Ammon's horn (tissue), 1 donor: Measurements from ENCODE around the gene CPA1.
A peak's percentile ranks its signal among the peaks of the same experiment; 100 is the strongest.
"Not testable (repeated sequence)": the region's sequence is repeated elsewhere in the genome, so short reads cannot be mapped to it uniquely, and the experiment has no call there.

Experiments used
- DNase-seq: peaks from one replicate; pipeline ENCODE4 v3.0.0-alpha.2; 2016; ENCODE audit warnings: low spot score

CPA1 gene

GRCh38 chr7:130372402-130373165, 7.7 kb upstream of the CPA1 start:
- DNase-seq = no peak

GRCh38 chr7:130374507-130374906, 5.8 kb upstream of the CPA1 start:
- DNase-seq = no peak

GRCh38 chr7:130376461-130376860, 3.8 kb upstream of the CPA1 start:
- not testable (repeated sequence) for DNase-seq

GRCh38 chr7:130377178-130377577, 3.1 kb upstream of the CPA1 start:
- peak; percentile 56 for DNase-seq

- no peak for DNase-seq
These were observed 1.3 kb upstream of the CPA1 start for GRCh38 chr7:130379019-130379418.

- DNase-seq = no peak
These were observed 768 bp upstream of the CPA1 start for GRCh38 chr7:130379532-130379920.

- DNase-seq = no peak
These were observed 664 bp downstream of the CPA1 start for GRCh38 chr7:130380861-130381455.

- DNase-seq = no peak
These were observed 1.4 kb downstream of the CPA1 start for GRCh38 chr7:130381468-130382312.

GRCh38 chr7:130383187-130383980, 3.1 kb downstream of the CPA1 start:
- DNase-seq = no peak

- DNase-seq = no peak
These were observed 4.1 kb downstream of the CPA1 start for GRCh38 chr7:130384371-130384801.

GRCh38 chr7:130384841-130385599, 4.7 kb downstream of the CPA1 start:
- DNase-seq = no peak

GRCh38 chr7:130385600-130386066, 5.3 kb downstream of the CPA1 start:
- no peak for DNase-seq

GRCh38 chr7:130386876-130387275, 6.6 kb downstream of the CPA1 start:
- no peak for DNase-seq

- no peak for DNase-seq
These were observed 7.0 kb downstream of the CPA1 start for GRCh38 chr7:130387306-130387627.

GRCh38 chr7:130387628-130388403, 7.5 kb downstream of the CPA1 start:
- no peak for DNase-seq

- no peak for DNase-seq
These were observed 8.4 kb downstream of the CPA1 start for GRCh38 chr7:130388671-130389070.

GRCh38 chr7:130390486-130390885, 10.2 kb downstream of the CPA1 start:
- no peak for DNase-seq

GRCh38 chr7:130393101-130393561, 12.8 kb downstream of the CPA1 start:
- peak; percentile 12 for DNase-seq

- peak; percentile 14 for DNase-seq
These were observed 13.6 kb downstream of the CPA1 start for GRCh38 chr7:130393841-130394411.
